Activated naive CD4-positive, alpha-beta T cell treated with anti-CD3 and anti-CD28 coated beads for 36 hours (primary cell): ENCODE data around the gene GRIA4. TPM values are rescaled to one million over a fixed set of nuclear protein-coding genes. Genes with fewer than 3 reads are reported as not detected.

Experiments used
- CTCF ChIA-PET: fragments of 350-600 bp; sonication (Branson Sonifier 250); formaldehyde crosslinking; loops from one replicate; lab custom pipeline; 2021; ENCODE audit warnings: antibody characterized with exemption; lab: Charles Lee
- DNase-seq: peaks from one replicate; pipeline ENCODE4 v3.0.0-alpha.2; 2020
- H3K27ac Mint-ChIP-seq: one replicate; pipeline ENCODE4 v1.8.0; 2021; ENCODE audit warnings: mild to moderate bottlenecking, mixed read lengths
- H3K27me3 Mint-ChIP-seq: one replicate; pipeline ENCODE4 v1.8.0; 2021; ENCODE audit warnings: low read depth, mixed read lengths
- H3K36me3 Mint-ChIP-seq: one replicate; pipeline ENCODE4 v1.8.0; 2021; ENCODE audit warnings: low read depth, mixed read lengths
- H3K4me1 Mint-ChIP-seq: one replicate; pipeline ENCODE4 v1.8.0; 2021; ENCODE audit warnings: low read depth, mixed read lengths
- H3K4me3 Mint-ChIP-seq: one replicate; pipeline ENCODE4 v1.8.0; 2021; ENCODE audit warnings: mild to moderate bottlenecking, moderate library complexity, mixed read lengths
- H3K9me3 Mint-ChIP-seq: one replicate; pipeline ENCODE4 v1.8.0; 2021; ENCODE audit warnings: mixed read lengths
- intact Hi-C: fragments of 100-400 bp; cut with micrococcal nuclease; formaldehyde crosslinking; loops from one replicate; pipeline ENCODE4 v1.15.1; 2023
- total RNA-seq, 2 experiments: library from RNA; stranded (reverse); gene quantifications; one replicate each; pipeline ENCODE4 v1.2.3, GENCODE V29; 2021

GRIA4 gene
- total RNA-seq, 2 experiments from 2014 or later, result not detected

- Mint-ChIP-seq H3K36me3 (no peaks in the 10 kb centered on the region), H3K9me3 (no peaks in the 10 kb centered on the region), H3K27ac (no peak overlapping the region), H3K4me1 (no peaks in the 10 kb centered on the region), H3K4me3 (no peak overlapping the region), H3K27me3 (peaks cover 10% of the 10 kb centered on the region)
- no peak for DNase-seq
- CTCF ChIA-PET, result no interaction called here
- intact Hi-C loops, result no loop called here
Observed at GRCh38 chr11:105699203-105699602, 89.3 kb downstream of the GRIA4 start.

DNA sequence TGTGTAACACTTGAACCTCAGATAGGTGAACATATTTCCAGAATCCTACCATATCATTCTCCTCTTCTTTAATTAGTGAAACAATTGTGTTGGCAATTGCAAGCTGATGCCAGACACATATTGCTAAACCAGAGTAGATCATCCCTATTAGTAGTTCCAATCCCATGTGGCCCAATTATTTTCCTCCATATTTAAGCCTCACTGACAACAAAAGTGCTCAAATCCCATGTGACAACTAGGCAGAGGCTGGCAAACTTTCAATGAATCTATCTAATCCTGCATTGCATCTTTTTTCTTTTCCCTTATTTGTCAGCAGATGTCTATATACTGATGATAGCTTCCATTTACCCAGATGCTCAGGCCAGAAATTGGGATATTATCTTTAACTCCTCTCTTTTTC lies 90.4 kb downstream of the GRIA4 start:
- Mint-ChIP-seq H3K27me3 (peaks cover 10% of the 10 kb centered on the region), H3K4me1 (no peaks in the 10 kb centered on the region), H3K4me3 (no peak overlapping the region), H3K9me3 (no peaks in the 10 kb centered on the region), H3K36me3 (no peaks in the 10 kb centered on the region), H3K27ac (no peak overlapping the region)
- intact Hi-C loops, result no loop called here
- DNase-seq, result no peak
- CTCF ChIA-PET, result no interaction called here

GRCh38 chr11:105701098-105701497 lies 91.2 kb downstream of the GRIA4 start:
- intact Hi-C loops, result no loop called here
- peaks cover 10% of the 10 kb centered on the region for H3K27me3 Mint-ChIP-seq
- H3K4me3 Mint-ChIP-seq, result no peak overlapping the region
- no peaks in the 10 kb centered on the region for H3K36me3 Mint-ChIP-seq
- no peaks in the 10 kb centered on the region for H3K9me3 Mint-ChIP-seq
- no peaks in the 10 kb centered on the region for H3K4me1 Mint-ChIP-seq
- DNase-seq, result no peak
- no peak overlapping the region for H3K27ac Mint-ChIP-seq
- CTCF ChIA-PET, result no interaction called here

DNA sequence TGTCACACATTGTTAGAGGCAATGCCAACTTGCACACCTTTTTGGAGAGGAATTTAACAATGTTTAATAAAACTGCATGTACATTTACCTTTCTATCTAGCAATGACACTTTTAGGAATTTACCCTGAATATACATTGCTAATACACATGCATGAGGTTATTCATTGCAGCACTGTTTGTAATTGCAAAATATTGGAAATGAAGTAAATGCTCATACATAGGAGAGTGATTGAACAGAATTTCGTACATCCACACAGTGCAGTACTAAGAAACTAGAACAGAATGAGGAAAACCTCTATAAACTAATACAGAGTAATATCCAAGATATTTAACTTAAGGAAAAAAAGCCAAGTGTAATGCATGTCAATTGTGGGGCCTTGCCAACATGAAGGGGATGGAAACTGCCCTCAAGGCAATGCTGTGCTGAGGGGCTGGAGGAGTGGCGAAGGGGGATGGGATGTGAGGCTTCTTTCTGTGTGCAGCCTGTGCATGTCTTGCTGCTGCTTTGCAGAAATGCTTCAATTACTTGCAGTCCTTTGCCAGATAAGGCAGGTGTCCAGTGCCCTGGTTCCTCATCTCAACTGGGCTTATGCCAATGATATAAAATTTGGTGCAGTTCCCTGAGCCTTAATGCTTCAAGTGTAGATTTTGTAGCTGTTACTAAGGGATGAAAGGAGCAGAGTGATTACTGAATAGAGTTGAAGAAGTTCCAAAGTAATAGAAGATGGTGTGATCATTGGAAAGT lies 96.1 kb downstream of the GRIA4 start:
- no peak overlapping the region for H3K27ac Mint-ChIP-seq
- DNase-seq, result no peak
- intact Hi-C loops, result no loop called here
- H3K9me3 Mint-ChIP-seq, result no peaks in the 10 kb centered on the region
- peaks cover 5% of the 10 kb centered on the region for H3K27me3 Mint-ChIP-seq
- H3K4me1 Mint-ChIP-seq, result no peaks in the 10 kb centered on the region
- CTCF ChIA-PET, result no interaction called here
- no peaks in the 10 kb centered on the region for H3K36me3 Mint-ChIP-seq
- no peak overlapping the region for H3K4me3 Mint-ChIP-seq

DNA sequence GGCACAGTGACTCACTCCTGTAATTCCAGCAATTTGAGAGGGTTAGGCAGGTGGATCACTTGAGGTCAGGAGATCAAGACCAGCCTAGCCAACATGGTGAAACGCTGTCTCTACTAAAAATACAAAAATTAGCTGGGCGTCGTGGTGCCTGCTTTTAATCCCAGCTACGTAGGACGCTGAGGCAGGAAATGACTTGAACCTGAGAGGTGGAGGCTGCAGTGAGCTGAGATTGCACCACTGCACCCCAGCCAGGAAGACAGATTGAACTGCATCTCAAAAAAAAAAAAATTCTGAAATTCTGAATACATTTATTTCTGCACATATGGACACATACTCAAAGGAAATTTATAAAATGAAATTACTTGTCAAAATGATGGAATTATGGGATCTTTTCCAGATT lies 103.2 kb downstream of the GRIA4 start:
- Mint-ChIP-seq H3K4me1 (no peaks in the 10 kb centered on the region), H3K4me3 (no peak overlapping the region), H3K36me3 (no peaks in the 10 kb centered on the region), H3K27ac (no peak overlapping the region), H3K27me3 (peaks cover 3% of the 10 kb centered on the region), H3K9me3 (no peaks in the 10 kb centered on the region)
- DNase-seq, result no peak
- CTCF ChIA-PET, result interaction anchor here (0.7 kb wide), 1 partner anchor 129 kb away, joined by 3 read pairs; no protein-coding TSS in a partner anchor
- intact Hi-C loops, result no loop called here

- Mint-ChIP-seq H3K36me3 (no peaks in the 10 kb centered on the region), H3K27me3 (peaks cover 3% of the 10 kb centered on the region), H3K4me1 (no peaks in the 10 kb centered on the region), H3K9me3 (no peaks in the 10 kb centered on the region), H3K27ac (no peak overlapping the region), H3K4me3 (no peak overlapping the region)
- intact Hi-C loops, result no loop called here
- no peak for DNase-seq
- CTCF ChIA-PET, result no interaction called here
Observed at GRCh38 chr11:105713696-105714095, 103.8 kb downstream of the GRIA4 start.

DNA sequence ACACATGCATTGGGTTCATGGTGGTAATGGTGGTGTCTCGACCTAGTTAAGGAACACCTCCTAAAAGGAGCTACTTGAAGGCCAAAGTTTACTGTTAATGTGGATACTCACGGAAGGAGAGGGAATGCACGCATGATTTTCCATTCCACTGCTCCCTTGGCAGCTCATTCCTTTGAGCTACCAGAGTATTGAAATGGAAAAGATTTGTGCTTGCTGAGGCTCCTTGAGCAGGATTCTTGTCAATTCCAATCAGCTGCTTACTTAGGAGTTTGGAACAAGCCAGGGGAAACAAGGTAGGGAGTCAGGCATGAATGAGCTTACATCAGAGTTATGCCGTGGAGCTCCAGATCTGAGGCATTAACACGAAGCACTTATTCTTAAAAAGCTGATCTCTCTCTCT lies 108.8 kb downstream of the GRIA4 start:
- no peak overlapping the region for H3K4me3 Mint-ChIP-seq
- CTCF ChIA-PET, result interaction anchor here (0.5 kb wide), 1 partner anchor 26 kb away, joined by 5 read pairs; no protein-coding TSS in a partner anchor
- intact Hi-C loops, result no loop called here
- H3K27me3 Mint-ChIP-seq, result no peaks in the 10 kb centered on the region
- no peak overlapping the region for H3K27ac Mint-ChIP-seq
- no peaks in the 10 kb centered on the region for H3K4me1 Mint-ChIP-seq
- DNase-seq, result no peak
- no peaks in the 10 kb centered on the region for H3K9me3 Mint-ChIP-seq
- no peaks in the 10 kb centered on the region for H3K36me3 Mint-ChIP-seq

- intact Hi-C loops, result no loop called here
Observed at GRCh38 chr11:105719073-105719822, 109.4 kb downstream of the GRIA4 start.

GRCh38 chr11:105720096-105720495 lies 110.2 kb downstream of the GRIA4 start:
- no peaks in the 10 kb centered on the region for H3K27me3 Mint-ChIP-seq
- CTCF ChIA-PET, result no interaction called here
- no peaks in the 10 kb centered on the region for H3K36me3 Mint-ChIP-seq
- H3K4me3 Mint-ChIP-seq, result no peak overlapping the region
- no peak for DNase-seq
- H3K27ac Mint-ChIP-seq, result no peak overlapping the region
- H3K9me3 Mint-ChIP-seq, result no peaks in the 10 kb centered on the region
- no peaks in the 10 kb centered on the region for H3K4me1 Mint-ChIP-seq
- intact Hi-C loops, result no loop called here

More at GRCh38 chr11:105719073-105719822, 109.4 kb downstream of the GRIA4 start:
- H3K27ac Mint-ChIP-seq, result no peak overlapping the region
- H3K4me1 Mint-ChIP-seq, result no peaks in the 10 kb centered on the region
- H3K36me3 Mint-ChIP-seq, result no peaks in the 10 kb centered on the region
- no peaks in the 10 kb centered on the region for H3K27me3 Mint-ChIP-seq
- DNase-seq, result peak; percentile 7
- no peaks in the 10 kb centered on the region for H3K9me3 Mint-ChIP-seq
- CTCF ChIA-PET, result interaction anchor here (0.5 kb wide), 1 partner anchor 27 kb away, joined by 5 read pairs; no protein-coding TSS in a partner anchor
- no peak overlapping the region for H3K4me3 Mint-ChIP-seq

- H3K27ac Mint-ChIP-seq, result no peak overlapping the region
- no peaks in the 10 kb centered on the region for H3K36me3 Mint-ChIP-seq
- no peaks in the 10 kb centered on the region for H3K27me3 Mint-ChIP-seq
- H3K4me1 Mint-ChIP-seq, result no peaks in the 10 kb centered on the region
- no peak overlapping the region for H3K4me3 Mint-ChIP-seq
- no peak for DNase-seq
- peaks cover 5% of the 10 kb centered on the region for H3K9me3 Mint-ChIP-seq
- intact Hi-C loops, result no loop called here
- CTCF ChIA-PET, result no interaction called here
Observed at GRCh38 chr11:105723269-105723668, 113.4 kb downstream of the GRIA4 start.

DNA sequence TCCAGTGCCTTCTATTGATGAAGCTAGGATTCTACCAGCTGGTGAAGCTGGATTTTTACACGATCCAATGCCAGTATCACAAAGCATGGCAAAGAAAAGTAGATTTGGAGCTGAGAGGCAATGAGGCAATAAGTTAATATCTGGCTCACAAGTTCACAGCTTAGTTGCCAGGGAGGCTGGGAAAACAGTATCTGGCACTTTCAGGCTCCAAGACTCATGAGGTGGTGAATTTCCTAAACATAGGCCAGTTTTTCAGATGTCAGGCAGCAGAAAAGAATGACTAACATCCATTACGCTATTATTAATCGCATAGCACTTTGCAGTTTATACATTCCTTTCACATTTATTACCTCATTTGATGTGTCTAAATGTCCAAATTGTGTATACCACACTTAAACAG lies 122.7 kb downstream of the GRIA4 start:
- no peak for DNase-seq
- H3K9me3 Mint-ChIP-seq, result peaks cover 13% of the 10 kb centered on the region
- CTCF ChIA-PET, result no interaction called here
- no peaks in the 10 kb centered on the region for H3K36me3 Mint-ChIP-seq
- H3K4me3 Mint-ChIP-seq, result no peak overlapping the region
- H3K27me3 Mint-ChIP-seq, result no peaks in the 10 kb centered on the region
- no peaks in the 10 kb centered on the region for H3K4me1 Mint-ChIP-seq
- no peak overlapping the region for H3K27ac Mint-ChIP-seq
- intact Hi-C loops, result no loop called here

DNA sequence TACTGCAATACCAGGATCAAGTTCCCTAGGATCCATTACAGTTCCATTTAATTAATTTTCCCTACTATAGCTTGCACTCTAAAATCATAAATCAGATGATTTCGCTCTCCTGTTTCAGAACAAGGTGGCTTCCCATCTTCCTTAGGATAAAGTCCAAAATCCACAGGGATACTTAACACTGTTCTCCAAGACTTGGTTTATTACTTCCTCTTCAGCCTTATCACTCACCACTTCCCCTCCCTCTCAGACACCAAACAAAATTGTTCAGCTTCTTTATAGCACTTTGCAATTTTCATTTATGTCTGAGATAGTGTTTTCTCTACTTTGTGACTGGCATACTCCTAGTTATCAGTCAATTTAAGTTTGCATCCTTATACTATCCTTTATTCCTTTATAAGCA lies 124.6 kb downstream of the GRIA4 start:
- Mint-ChIP-seq H3K9me3 (peaks cover 1% of the 10 kb centered on the region), H3K4me1 (no peaks in the 10 kb centered on the region), H3K27me3 (no peaks in the 10 kb centered on the region), H3K4me3 (no peak overlapping the region), H3K36me3 (no peaks in the 10 kb centered on the region), H3K27ac (no peak overlapping the region)
- intact Hi-C loops, result no loop called here
- CTCF ChIA-PET, result interaction anchor here (0.7 kb wide), 1 partner anchor 1093 kb away, joined by 3 read pairs; no protein-coding TSS in a partner anchor
- no peak for DNase-seq

GRCh38 chr11:105738251-105738650 lies 128.4 kb downstream of the GRIA4 start:
- no peak for DNase-seq
- H3K27me3 Mint-ChIP-seq, result no peaks in the 10 kb centered on the region
- H3K4me1 Mint-ChIP-seq, result no peaks in the 10 kb centered on the region
- no peaks in the 10 kb centered on the region for H3K9me3 Mint-ChIP-seq
- H3K4me3 Mint-ChIP-seq, result no peak overlapping the region
- H3K27ac Mint-ChIP-seq, result no peak overlapping the region
- no peaks in the 10 kb centered on the region for H3K36me3 Mint-ChIP-seq
- intact Hi-C loops, result no loop called here
- CTCF ChIA-PET, result no interaction called here
